HepG2 (cell line): ENCODE data around the gene SMIM10L2A. TPM values are rescaled to one million over a fixed set of nuclear protein-coding genes. Genes with fewer than 3 reads are reported as not detected.

ENCODE experiments used
- ATAC-seq: fragments of 200-7000 bp; cut with Tn5 transposase; 3 replicates; pipeline ENCODE4 v1.9.1; 2020; ENCODE audit warnings: mild to moderate bottlenecking, moderate library complexity
- BruUV-seq: library from RNA; stranded (reverse); fragments of 400-500 nt; replicated peaks from 2 replicates; lab custom pipeline; 2021; lab: Mats Ljungman, UMichigan
- CTCF ChIA-PET: fragments of 300-600 bp; formaldehyde crosslinking; extraction: SDS; loops from one replicate; lab custom pipeline; 2021; ENCODE audit warnings: low total read pairs, inconsistent platforms, low intra/inter-chr PET ratio; lab: Yijun Ruan, JAX
- POLR2A ChIA-PET: fragments of 350-600 bp; sonication (Branson Sonifier 250); formaldehyde crosslinking; loops from one replicate; lab custom pipeline; 2020; ENCODE audit warnings: antibody characterized with exemption, inconsistent platforms; lab: Yijun Ruan, JAX
- DNase-seq: peaks from one replicate; pipeline ENCODE4 v3.0.0-alpha.2; 2015; ENCODE audit warnings: low spot score
- FAIRE-seq: peaks from 3 replicates; lab custom pipeline; 2011; peaks lifted over from hg19 to GRCh38; lab: Jason Lieb, UNC
- H2AFZ ChIP-seq: one replicate; pipeline ENCODE4 v1.6.1; 2011; ENCODE audit warnings: low read length, inconsistent platforms
- H3K27ac ChIP-seq: fragments of 300-600 bp; 3 replicates; pipeline ENCODE4 v1.8.0; 2011; ENCODE audit warnings: mixed run types, mild to moderate bottlenecking, mixed read lengths, low read length, inconsistent platforms; ENCODE audit not compliant: insufficient read depth; ENCODE audit errors: extremely low read length
- H3K27me3 ChIP-seq, 2 experiments: fragments of 200-600 bp in 1 of 2; 2 replicates in 1 of 2; 3 replicates in 1 of 2; pipeline versions ENCODE4 v1.6.0 to v1.8.0; 2011; ENCODE audit warnings: low read length in 2 of 2, mild to moderate bottlenecking in 2 of 2, moderate library complexity in 2 of 2, inconsistent platforms in 1 of 2; ENCODE audit not compliant: insufficient read depth in 2 of 2, control insufficient read depth in 1 of 2
- H3K36me3 ChIP-seq, 2 experiments: fragments of 200-600 bp in 1 of 2; replicated peaks in 1 of 2; 2 replicates in 1 of 2; 3 replicates in 1 of 2; pipeline versions ENCODE4 v1.5.1 to v1.8.0; 2011; ENCODE audit warnings: low read length in 2 of 2, inconsistent platforms in 1 of 2; ENCODE audit not compliant: insufficient read depth in 2 of 2, control insufficient read depth in 1 of 2
- H3K4me1 ChIP-seq: 2 replicates; pipeline ENCODE4 v1.5.1; 2012; ENCODE audit warnings: low read length, inconsistent platforms; ENCODE audit not compliant: insufficient read depth
- H3K4me2 ChIP-seq: 2 replicates; pipeline ENCODE4 v1.6.0; 2011; ENCODE audit warnings: low read depth, low read length, inconsistent platforms
- H3K4me3 ChIP-seq, 3 experiments: fragments of 200-600 bp in 1 of 3; sonication (generic), shearing (Covaris generic) in 1 of 3; replicated peaks in 1 of 3; 2 replicates each; pipeline ENCODE4 v1.5.1; 2011 to 2016; ENCODE audit warnings: low read length in 3 of 3, inconsistent platforms in 2 of 3, low read depth in 2 of 3, mild to moderate bottlenecking in 2 of 3, control low read depth in 1 of 3, mixed read lengths in 1 of 3; ENCODE audit not compliant: insufficient read depth in 1 of 3
- H3K79me2 ChIP-seq: one replicate; pipeline ENCODE4 v1.6.1; 2011; ENCODE audit warnings: low read length, inconsistent platforms; ENCODE audit not compliant: insufficient read depth
- H3K9ac ChIP-seq: 2 replicates; pipeline ENCODE4 v1.6.0; 2011; ENCODE audit warnings: mild to moderate bottlenecking, low read depth, low read length, inconsistent platforms; ENCODE audit not compliant: insufficient read depth
- H3K9me3 ChIP-seq: 2 replicates; pipeline ENCODE4 v1.5.1; 2012; ENCODE audit warnings: mild to moderate bottlenecking, low read length
- H4K20me1 ChIP-seq: 2 replicates; pipeline ENCODE4 v1.6.0; 2011; ENCODE audit warnings: inconsistent platforms, mild to moderate bottlenecking, low read length, moderate library complexity; ENCODE audit not compliant: insufficient read depth
- ADNP ChIP-seq: sonication (generic); formaldehyde crosslinking; IDR thresholded peaks from 2 replicates; pipeline ENCODE4 v1.4.0; 2020; ENCODE audit warnings: missing genetic modification reagents
- DNMT1 ChIP-seq: sonication (generic); formaldehyde crosslinking; IDR thresholded peaks from 2 replicates; pipeline ENCODE4 v1.5.1; 2020; ENCODE audit warnings: mild to moderate bottlenecking, missing genetic modification reagents
- FOSL2 ChIP-seq: sonication (generic); formaldehyde crosslinking; IDR thresholded peaks from 2 replicates; pipeline ENCODE4 v1.4.0; 2020; ENCODE audit warnings: missing genetic modification reagents
- TCF12 ChIP-seq, 2 experiments: fragments of 450-650 bp in 1 of 2; sonication (generic) in 1 of 2; formaldehyde crosslinking in 1 of 2; IDR thresholded peaks; 2 replicates each; pipeline versions ENCODE4 v1.6.1 to v1.8.0; 2017 to 2022; ENCODE audit warnings: antibody characterized with exemption in 1 of 2, mild to moderate bottlenecking in 1 of 2, missing genetic modification reagents in 1 of 2, moderate library complexity in 1 of 2
- THAP11 ChIP-seq: IDR thresholded peaks from 2 replicates; pipeline ENCODE4 v1.6.1; 2016; ENCODE audit warnings: missing biosample characterization, missing genetic modification reagents
- ZBTB1 ChIP-seq: sonication (generic); formaldehyde crosslinking; IDR thresholded peaks from 2 replicates; pipeline ENCODE4 v1.4.0; 2020; ENCODE audit warnings: missing genetic modification reagents, borderline replicate concordance
- ZNF205 ChIP-seq: IDR thresholded peaks from 2 replicates; pipeline ENCODE4 v1.6.1; 2018; ENCODE audit warnings: missing biosample characterization, missing genetic modification reagents
- ZNF337 ChIP-seq: sonication (generic); formaldehyde crosslinking; IDR thresholded peaks from 2 replicates; pipeline ENCODE4 v1.5.1; 2020; ENCODE audit warnings: missing genetic modification reagents, low read depth, mild to moderate bottlenecking, borderline replicate concordance
- ZNF609 ChIP-seq: sonication (generic); formaldehyde crosslinking; IDR thresholded peaks from 2 replicates; pipeline ENCODE4 v1.4.0; 2020; ENCODE audit warnings: mild to moderate bottlenecking, missing genetic modification reagents, borderline replicate concordance
- ZNF639 ChIP-seq: conservative IDR thresholded peaks from 2 replicates; pipeline ENCODE4 v1.6.1; 2018; ENCODE audit warnings: missing genetic modification reagents
- ZSCAN29 ChIP-seq: sonication (generic); formaldehyde crosslinking; conservative IDR thresholded peaks from 2 replicates; pipeline ENCODE4 v1.4.0; 2020; ENCODE audit warnings: mild to moderate bottlenecking, missing genetic modification reagents
- WGBS: methylation state at CpG from one replicate; pipeline ENCODE4 v1.1.6; 2017; ENCODE audit warnings: low lambda C conversion rate; 5-methylcytosine and 5-hydroxymethylcytosine counted together
- in situ Hi-C: cut with HindIII; loops from 2 replicates; pipeline ENCODE4 v1.10.0; 2017; ENCODE audit warnings: low pct_unique_long_range_greater_than_20kb; ENCODE audit not compliant: extremely low pct_ligation_motif_present
- intact Hi-C: fragments of 100-400 bp; cut with micrococcal nuclease; formaldehyde crosslinking; loops from one replicate; pipeline ENCODE4 v1.10.0; 2022; ENCODE audit not compliant: unreplicated experiment
- polyA plus RNA-seq, 8 experiments: library from polyadenylated mRNA; depleted of rRNA in 3 of 8; stranded (reverse) in 7 of 8; unstranded in 1 of 8; fragments of >200 nt; fragmentation: Illumina TruSeq in 4 of 8; extraction: Trizol in 4 of 8; gene quantifications; 2 replicates each; pipeline versions ENCODE4 v1.2.1 to v1.2.3, GENCODE V29; 2011 to 2016; ENCODE audit warnings: low read depth in 4 of 8, missing spikeins in 1 of 8, mixed read lengths in 1 of 8; ENCODE audit not compliant: insufficient read depth in 1 of 8
- total RNA-seq, 5 experiments: library from RNA; depleted of rRNA; stranded (reverse); fragments of >200 nt; fragmentation: Illumina TruSeq; extraction: Trizol; gene quantifications; 2 replicates each; pipeline ENCODE4 v1.2.3, GENCODE V29; 2016; ENCODE audit warnings: low read depth in 1 of 5

SMIM10L2A gene
- total and polyA plus RNA-seq, 2 of the 13 experiments (the other 11 are each of a cell fraction or from before 2014, with no cell fraction given), result not detected

GRCh38 chrX:135408794-135409193 lies 12.9 kb upstream of the SMIM10L2A start:
- WGBS, result 0% methylated on average over 1 of the region's 1 CpG
- no peaks in the 10 kb centered on the region for H3K4me1 ChIP-seq
- H3K4me3 ChIP-seq, result no peak overlapping the region
- ChIA-PET CTCF (no interaction called here), POLR2A (no interaction called here)
- BruUV-seq, result no TSS peak
- H4K20me1 ChIP-seq, result no peaks in the 10 kb centered on the region
- no peak overlapping the region for H3K9ac ChIP-seq
- FAIRE-seq (no peak), DNase-seq (no peak), ATAC-seq (no peak)
- in situ Hi-C loops (no loop called here), intact Hi-C loops (no loop called here)
- H3K36me3 ChIP-seq, result no peaks in the 10 kb centered on the region
- H3K27ac ChIP-seq, result no peak overlapping the region
- H3K4me2 ChIP-seq, result no peak overlapping the region
- no peaks in the 10 kb centered on the region for H3K27me3 ChIP-seq
- no peak overlapping the region for H2AFZ ChIP-seq
- H3K79me2 ChIP-seq, result no peaks in the 10 kb centered on the region
- no peaks in the 10 kb centered on the region for H3K9me3 ChIP-seq
- TF ChIP-seq FOSL2 (CRISPR knock-in tag) (no peak), ZNF337 (CRISPR knock-in tag) (no peak), ZBTB1 (CRISPR knock-in tag) (no peak), TCF12 (IDR thresholded peaks at IDR 0.05) (no peak), TCF12 (CRISPR knock-in tag; IDR thresholded peaks at IDR 0.05) (no peak), ZSCAN29 (no peak), ADNP (CRISPR knock-in tag) (no peak), THAP11 (no peak), ZNF205 (no peak), DNMT1 (CRISPR knock-in tag) (no peak), ZNF639 (CRISPR knock-in tag) (no peak), ZNF609 (CRISPR knock-in tag) (no peak)
